ENCODE results near the gene SLX4.

Gene SLX4

GRCh38 chr16:3598236-3598635 is 13.2 kb downstream of the SLX4 start:
- DNase-seq (ENCODE audit: low spot score): no peak

GRCh38 chr16:3597676-3598075 is 13.7 kb downstream of the SLX4 start:
- no peak for DNase-seq (ENCODE audit: low spot score)

GRCh38 chr16:3597226-3597625 is 14.2 kb downstream of the SLX4 start:
- DNase-seq (ENCODE audit: low spot score): no peak

- no peak for DNase-seq (ENCODE audit: low spot score)
Observed at GRCh38 chr16:3596101-3596861, 15.1 kb downstream of the SLX4 start.

- no peak for DNase-seq (ENCODE audit: low spot score)
Observed at GRCh38 chr16:3595521-3596021, 15.8 kb downstream of the SLX4 start.

GRCh38 chr16:3595110-3595486 is 16.3 kb downstream of the SLX4 start:
- DNase-seq (ENCODE audit: low spot score): no peak

- DNase-seq (ENCODE audit: low spot score): no peak
Observed at GRCh38 chr16:3594316-3595109, 16.9 kb downstream of the SLX4 start.

- DNase-seq (ENCODE audit: low spot score): no peak
Observed at GRCh38 chr16:3592559-3592958, 18.8 kb downstream of the SLX4 start.

- no peak for DNase-seq (ENCODE audit: low spot score)
Observed at GRCh38 chr16:3591991-3592390, 19.4 kb downstream of the SLX4 start.

- DNase-seq (ENCODE audit: low spot score): no peak
Observed at GRCh38 chr16:3591436-3591803, 20.0 kb downstream of the SLX4 start.

GRCh38 chr16:3590736-3591435 is 20.5 kb downstream of the SLX4 start:
- no peak for DNase-seq (ENCODE audit: low spot score)

- no peak for DNase-seq (ENCODE audit: low spot score)
Observed at GRCh38 chr16:3589991-3590701, 21.3 kb downstream of the SLX4 start.

GRCh38 chr16:3589441-3589921 is 21.9 kb downstream of the SLX4 start:
- DNase-seq (ENCODE audit: low spot score): no peak

GRCh38 chr16:3589001-3589400 is 22.4 kb downstream of the SLX4 start:
- no peak for DNase-seq (ENCODE audit: low spot score)

GRCh38 chr16:3587547-3588110 is 23.8 kb downstream of the SLX4 start:
- DNase-seq (ENCODE audit: low spot score): no peak

- no peak for DNase-seq (ENCODE audit: low spot score)
Observed at GRCh38 chr16:3584412-3584811, 27.0 kb downstream of the SLX4 start.

- DNase-seq (ENCODE audit: low spot score): no peak
Observed at GRCh38 chr16:3583303-3584038, 27.9 kb downstream of the SLX4 start.

- no peak for DNase-seq (ENCODE audit: low spot score)
Observed at GRCh38 chr16:3582276-3583165, 28.9 kb downstream of the SLX4 start.

GRCh38 chr16:3581392-3581791 is 30.0 kb downstream of the SLX4 start:
- no peak for DNase-seq (ENCODE audit: low spot score)

- no peak for DNase-seq (ENCODE audit: low spot score)
Observed at GRCh38 chr16:3580686-3581085, 30.7 kb downstream of the SLX4 start.

Data from AG08396 (cell line).